GM12892 (cell line): ENCODE results near the gene SLFN11.

Source experiments
- POLR2A ChIP-seq: IDR thresholded peaks from 2 replicates; pipeline ENCODE4 v1.6.1; 2011; ENCODE audit warnings: low read depth, low read length, control low read depth
- POLR2AphosphoS5 ChIP-seq: IDR thresholded peaks from 2 replicates; pipeline ENCODE4 v1.6.1; 2011; ENCODE audit warnings: low read depth, low read length, control low read depth

GRCh38 chr17:35345445-35345925 lies 27.9 kb downstream of the SLFN11 start:
- TF ChIP-seq POLR2AphosphoS5 (no peak), POLR2A (no peak)
